ENCODE measurements around the gene TBXAS1.

DNA sequence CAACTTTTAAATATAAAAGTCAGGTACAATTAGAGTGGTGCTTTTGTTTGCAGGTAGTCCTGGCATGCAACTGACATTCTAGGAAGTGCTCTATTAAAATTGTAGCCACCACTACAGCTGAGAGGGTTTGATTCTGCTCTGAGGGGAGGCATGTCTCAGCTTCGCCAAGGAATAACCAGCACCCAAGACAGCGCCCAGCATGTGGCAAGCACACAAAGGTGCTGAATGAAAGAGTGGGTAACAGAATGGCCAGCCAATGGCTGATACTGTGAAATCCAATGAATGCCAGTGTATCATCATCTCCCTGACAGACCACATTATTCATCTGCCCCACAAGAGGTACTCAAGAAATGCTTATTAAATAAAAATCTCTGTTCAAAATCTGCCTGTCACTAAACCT is 226.8 kb downstream of the TBXAS1 start:
- TF ChIP-seq, protein P1, sequence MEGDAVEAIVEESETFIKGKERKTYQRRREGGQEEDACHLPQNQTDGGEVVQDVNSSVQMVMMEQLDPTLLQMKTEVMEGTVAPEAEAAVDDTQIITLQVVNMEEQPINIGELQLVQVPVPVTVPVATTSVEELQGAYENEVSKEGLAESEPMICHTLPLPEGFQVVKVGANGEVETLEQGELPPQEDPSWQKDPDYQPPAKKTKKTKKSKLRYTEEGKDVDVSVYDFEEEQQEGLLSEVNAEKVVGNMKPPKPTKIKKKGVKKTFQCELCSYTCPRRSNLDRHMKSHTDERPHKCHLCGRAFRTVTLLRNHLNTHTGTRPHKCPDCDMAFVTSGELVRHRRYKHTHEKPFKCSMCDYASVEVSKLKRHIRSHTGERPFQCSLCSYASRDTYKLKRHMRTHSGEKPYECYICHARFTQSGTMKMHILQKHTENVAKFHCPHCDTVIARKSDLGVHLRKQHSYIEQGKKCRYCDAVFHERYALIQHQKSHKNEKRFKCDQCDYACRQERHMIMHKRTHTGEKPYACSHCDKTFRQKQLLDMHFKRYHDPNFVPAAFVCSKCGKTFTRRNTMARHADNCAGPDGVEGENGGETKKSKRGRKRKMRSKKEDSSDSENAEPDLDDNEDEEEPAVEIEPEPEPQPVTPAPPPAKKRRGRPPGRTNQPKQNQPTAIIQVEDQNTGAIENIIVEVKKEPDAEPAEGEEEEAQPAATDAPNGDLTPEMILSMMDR (IDR thresholded peaks at IDR 0.05), result no peak
- TF ChIP-seq POLR2A (IDR thresholded peaks at IDR 0.05), result no peak

All from heart left ventricle (tissue), 13 donors.